Panc1 (cell line): ENCODE data around the gene INPP4A. TPM values are rescaled to one million over a fixed set of nuclear protein-coding genes. Genes with fewer than 3 reads are reported as not detected.

Source experiments
- ATAC-seq: fragments of 200-7000 bp; cut with Tn5 transposase; 2 replicates; pipeline ENCODE4 v1.9.1; 2020; ENCODE audit warnings: mild to moderate bottlenecking, moderate library complexity
- BruUV-seq: library from RNA; stranded (reverse); fragments of 400-500 nt; replicated peaks from 2 replicates; lab custom pipeline; 2021; lab: Mats Ljungman, UMichigan
- CTCF ChIA-PET: fragments of 300-600 bp; sonication (Branson Sonifier 250); formaldehyde crosslinking; loops from one replicate; lab custom pipeline; 2022; ENCODE audit warnings: antibody characterized with exemption; lab: Charles Lee
- POLR2A ChIA-PET: fragments of 300-600 bp; sonication (Branson Sonifier 250); formaldehyde crosslinking; loops from one replicate; lab custom pipeline; 2022; ENCODE audit warnings: antibody characterized with exemption; lab: Charles Lee
- DNase-seq: peaks from one replicate; pipeline ENCODE4 v3.0.0-alpha.2; 2010; ENCODE audit warnings: low read depth, low spot score
- H3K27ac ChIP-seq: 2 replicates; pipeline ENCODE4 v1.5.1; 2011; ENCODE audit warnings: mild to moderate bottlenecking, low read length, inconsistent platforms
- H3K27me3 ChIP-seq: fragments of 200-500 bp; sonication (Bioruptor generic); 2 replicates; pipeline ENCODE4 v1.6.0; 2014; ENCODE audit warnings: low read length, inconsistent platforms; ENCODE audit not compliant: control insufficient read depth, insufficient read depth
- H3K36me3 ChIP-seq: fragments of 200-500 bp; sonication (Bioruptor generic); 2 replicates; pipeline ENCODE4 v1.5.1; 2014; ENCODE audit warnings: inconsistent platforms, mild to moderate bottlenecking, low read length, moderate library complexity; ENCODE audit not compliant: control insufficient read depth, insufficient read depth
- H3K4me1 ChIP-seq: 2 replicates; pipeline ENCODE4 v1.5.1; 2011; ENCODE audit warnings: inconsistent platforms, mild to moderate bottlenecking, low read length, moderate library complexity; ENCODE audit not compliant: control insufficient read depth, insufficient read depth
- H3K4me3 ChIP-seq, 2 experiments: 2 replicates each; pipeline ENCODE4 v1.5.1; 2011 to 2012; ENCODE audit warnings: low read depth in 2 of 2, low read length in 2 of 2, mild to moderate bottlenecking in 2 of 2, inconsistent platforms in 1 of 2, moderate library complexity in 1 of 2
- H3K9me3 ChIP-seq: fragments of 200-500 bp; sonication (Bioruptor generic); 2 replicates; pipeline ENCODE4 v1.5.1; 2014; ENCODE audit warnings: low read depth, mild to moderate bottlenecking, inconsistent platforms, low read length, moderate library complexity; ENCODE audit not compliant: control insufficient read depth, insufficient read depth
- POLR2AphosphoS5 ChIP-seq: IDR thresholded peaks from 2 replicates; pipeline ENCODE4 v1.6.1; 2012; ENCODE audit warnings: mild to moderate bottlenecking, low read depth, low read length, moderate library complexity
- SIN3A ChIP-seq: IDR thresholded peaks from 2 replicates; pipeline ENCODE4 v1.6.1; 2012; ENCODE audit warnings: low read depth, mild to moderate bottlenecking, low read length, moderate library complexity, borderline replicate concordance; ENCODE audit not compliant: insufficient read depth
- TCF7L2 ChIP-seq: IDR thresholded peaks from 2 replicates; pipeline ENCODE4 v1.6.1; 2011; ENCODE audit warnings: mild to moderate bottlenecking, low read depth, low read length, inconsistent platforms
- in situ Hi-C: cut with HindIII; loops from 2 replicates; pipeline ENCODE4 v1.10.0; 2016; ENCODE audit warnings: low sequenced_read_pairs, low pct_unique_long_range_greater_than_20kb
- intact Hi-C: fragments of 100-400 bp; cut with micrococcal nuclease; formaldehyde crosslinking; loops from one replicate; pipeline ENCODE4 v1.10.0; 2022; ENCODE audit not compliant: unreplicated experiment
- total RNA-seq: library from RNA; stranded (reverse); gene quantifications from one replicate; pipeline ENCODE4 v1.2.1, GENCODE V29; 2021; ENCODE audit not compliant: unreplicated experiment
- TF ChIP-seq, protein P1 (sequence below), 2 experiments: IDR thresholded peaks; 2 replicates each; pipeline ENCODE4 v1.6.1; 2011 to 2012; ENCODE audit warnings: low read depth in 2 of 2, control low read depth in 1 of 2, low read length in 1 of 2, mild to moderate bottlenecking in 1 of 2, moderate library complexity in 1 of 2; ENCODE audit not compliant: insufficient read depth in 1 of 2
- TF ChIP-seq, protein P2 (sequence below): fragments of 450-650 bp; IDR thresholded peaks from 2 replicates; pipeline ENCODE4 v1.5.1; 2017; ENCODE audit warnings: mild to moderate bottlenecking

Gene INPP4A
- total RNA-seq, 1 experiment from 2014 or later = 22.9 TPM

DNA sequence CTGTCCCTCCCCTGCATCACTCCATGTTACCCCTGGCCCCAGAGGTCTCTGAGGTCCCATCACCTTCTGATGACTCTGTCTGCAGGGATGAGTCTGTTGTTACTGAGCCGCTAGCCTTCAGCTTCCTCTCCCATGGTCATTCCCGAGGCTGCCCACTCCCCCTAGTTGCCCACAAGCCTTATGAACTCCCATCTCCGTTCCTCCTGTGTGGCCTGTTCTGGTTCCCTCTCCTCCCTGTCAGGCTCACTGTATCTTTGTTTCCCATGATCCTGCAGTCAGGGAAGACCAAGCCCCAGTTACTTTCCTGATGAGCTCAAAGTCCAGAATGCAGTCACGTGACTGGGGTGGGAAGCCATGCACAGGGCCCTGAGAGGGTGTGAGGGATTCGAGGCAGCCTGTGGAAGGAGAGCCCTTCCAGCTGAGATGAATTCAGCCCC lies 39.5 kb downstream of the INPP4A start:
- in situ Hi-C loops (no loop called here), intact Hi-C loops (no loop called here)
- Histone ChIP-seq H3K27ac (no peak overlapping the region), H3K4me3 (no peak overlapping the region), H3K27me3 (no peaks in the 10 kb centered on the region), H3K4me1 (no peaks in the 10 kb centered on the region), H3K36me3 (no peaks in the 10 kb centered on the region), H3K9me3 (no peaks in the 10 kb centered on the region)
- no TSS peak for BruUV-seq
- no peak for DNase-seq
- ChIA-PET CTCF (no interaction called here), POLR2A (interaction anchor here (0.5 kb wide), 1 partner anchor 688 kb away, joined by 3 read pairs; no protein-coding TSS in a partner anchor)
- TF ChIP-seq SIN3A (no peak), POLR2AphosphoS5 (no peak)
- TF ChIP-seq, protein P1, sequence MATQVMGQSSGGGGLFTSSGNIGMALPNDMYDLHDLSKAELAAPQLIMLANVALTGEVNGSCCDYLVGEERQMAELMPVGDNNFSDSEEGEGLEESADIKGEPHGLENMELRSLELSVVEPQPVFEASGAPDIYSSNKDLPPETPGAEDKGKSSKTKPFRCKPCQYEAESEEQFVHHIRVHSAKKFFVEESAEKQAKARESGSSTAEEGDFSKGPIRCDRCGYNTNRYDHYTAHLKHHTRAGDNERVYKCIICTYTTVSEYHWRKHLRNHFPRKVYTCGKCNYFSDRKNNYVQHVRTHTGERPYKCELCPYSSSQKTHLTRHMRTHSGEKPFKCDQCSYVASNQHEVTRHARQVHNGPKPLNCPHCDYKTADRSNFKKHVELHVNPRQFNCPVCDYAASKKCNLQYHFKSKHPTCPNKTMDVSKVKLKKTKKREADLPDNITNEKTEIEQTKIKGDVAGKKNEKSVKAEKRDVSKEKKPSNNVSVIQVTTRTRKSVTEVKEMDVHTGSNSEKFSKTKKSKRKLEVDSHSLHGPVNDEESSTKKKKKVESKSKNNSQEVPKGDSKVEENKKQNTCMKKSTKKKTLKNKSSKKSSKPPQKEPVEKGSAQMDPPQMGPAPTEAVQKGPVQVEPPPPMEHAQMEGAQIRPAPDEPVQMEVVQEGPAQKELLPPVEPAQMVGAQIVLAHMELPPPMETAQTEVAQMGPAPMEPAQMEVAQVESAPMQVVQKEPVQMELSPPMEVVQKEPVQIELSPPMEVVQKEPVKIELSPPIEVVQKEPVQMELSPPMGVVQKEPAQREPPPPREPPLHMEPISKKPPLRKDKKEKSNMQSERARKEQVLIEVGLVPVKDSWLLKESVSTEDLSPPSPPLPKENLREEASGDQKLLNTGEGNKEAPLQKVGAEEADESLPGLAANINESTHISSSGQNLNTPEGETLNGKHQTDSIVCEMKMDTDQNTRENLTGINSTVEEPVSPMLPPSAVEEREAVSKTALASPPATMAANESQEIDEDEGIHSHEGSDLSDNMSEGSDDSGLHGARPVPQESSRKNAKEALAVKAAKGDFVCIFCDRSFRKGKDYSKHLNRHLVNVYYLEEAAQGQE (IDR thresholded peaks at IDR 0.05; ENCODE audit: insufficient read depth in 1 of 2, low read depth in 2 of 2, low read length in 1 of 2) = no peak
- TF ChIP-seq, protein P2, sequence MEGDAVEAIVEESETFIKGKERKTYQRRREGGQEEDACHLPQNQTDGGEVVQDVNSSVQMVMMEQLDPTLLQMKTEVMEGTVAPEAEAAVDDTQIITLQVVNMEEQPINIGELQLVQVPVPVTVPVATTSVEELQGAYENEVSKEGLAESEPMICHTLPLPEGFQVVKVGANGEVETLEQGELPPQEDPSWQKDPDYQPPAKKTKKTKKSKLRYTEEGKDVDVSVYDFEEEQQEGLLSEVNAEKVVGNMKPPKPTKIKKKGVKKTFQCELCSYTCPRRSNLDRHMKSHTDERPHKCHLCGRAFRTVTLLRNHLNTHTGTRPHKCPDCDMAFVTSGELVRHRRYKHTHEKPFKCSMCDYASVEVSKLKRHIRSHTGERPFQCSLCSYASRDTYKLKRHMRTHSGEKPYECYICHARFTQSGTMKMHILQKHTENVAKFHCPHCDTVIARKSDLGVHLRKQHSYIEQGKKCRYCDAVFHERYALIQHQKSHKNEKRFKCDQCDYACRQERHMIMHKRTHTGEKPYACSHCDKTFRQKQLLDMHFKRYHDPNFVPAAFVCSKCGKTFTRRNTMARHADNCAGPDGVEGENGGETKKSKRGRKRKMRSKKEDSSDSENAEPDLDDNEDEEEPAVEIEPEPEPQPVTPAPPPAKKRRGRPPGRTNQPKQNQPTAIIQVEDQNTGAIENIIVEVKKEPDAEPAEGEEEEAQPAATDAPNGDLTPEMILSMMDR = no peak
- ATAC-seq = no peak

DNA sequence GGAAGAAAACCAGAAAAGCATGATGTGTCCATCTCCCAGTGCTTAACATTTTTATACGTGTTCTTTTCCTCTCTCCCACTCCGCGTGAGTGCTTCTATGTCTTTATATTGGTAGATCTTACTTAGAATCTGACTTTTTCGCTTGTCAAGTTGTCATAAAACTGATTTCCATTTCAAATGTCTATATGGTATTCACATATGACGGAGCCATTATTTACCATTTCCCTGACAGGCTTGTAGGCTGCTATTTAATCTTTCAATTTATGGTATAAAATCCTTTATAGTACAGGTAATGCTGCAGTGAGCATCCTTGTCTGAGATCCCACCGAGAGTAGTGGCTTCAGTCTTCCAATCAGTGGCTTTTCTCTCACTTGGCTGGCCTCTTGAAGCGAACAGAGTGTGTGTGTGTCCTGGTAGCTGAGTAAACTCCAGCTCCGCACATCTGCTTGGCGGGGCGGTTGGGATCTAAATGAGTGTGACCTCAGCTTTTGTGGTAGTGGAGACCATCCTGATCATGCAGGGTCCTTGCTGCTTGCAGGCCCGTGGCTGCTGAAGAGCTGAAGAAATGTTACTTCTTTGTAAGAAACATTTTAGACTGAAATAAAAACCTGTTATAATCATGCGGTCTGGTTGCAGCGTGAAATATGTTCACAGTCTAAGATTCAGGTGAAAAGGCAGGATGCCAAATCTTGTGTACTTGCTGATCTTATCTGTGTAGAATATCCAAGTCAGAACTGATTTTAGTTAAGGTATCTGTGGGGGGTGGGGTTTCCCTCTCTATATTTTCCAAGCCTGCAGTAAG lies 40.2 kb downstream of the INPP4A start:
- no peaks in the 10 kb centered on the region for H3K4me1 ChIP-seq
- DNase-seq (no peak), ATAC-seq (no peak)
- H3K4me3 ChIP-seq = no peak overlapping the region
- in situ Hi-C loops = no loop called here
- no peak for TF ChIP-seq POLR2AphosphoS5
- TF ChIP-seq, protein P1 (IDR thresholded peaks at IDR 0.05; ENCODE audit: insufficient read depth in 1 of 2, low read depth in 2 of 2, low read length in 1 of 2) = no peak
- TF ChIP-seq SIN3A = no peak
- TF ChIP-seq, protein P2 = no peak
- no peak for TF ChIP-seq TCF7L2
- POLR2A ChIA-PET = interaction anchor here (0.5 kb wide), 1 partner anchor 688 kb away, joined by 3 read pairs; no protein-coding TSS in a partner anchor
- H3K27ac ChIP-seq = no peak overlapping the region
- CTCF ChIA-PET = no interaction called here
- intact Hi-C loops = no loop called here
- no peaks in the 10 kb centered on the region for H3K27me3 ChIP-seq
- H3K9me3 ChIP-seq = no peaks in the 10 kb centered on the region
- no TSS peak for BruUV-seq
- H3K36me3 ChIP-seq = no peaks in the 10 kb centered on the region
